Endometrial microvascular endothelial cells (primary cell): ENCODE data around the gene ACE2. TPM values are rescaled to one million over a fixed set of nuclear protein-coding genes. Genes with fewer than 3 reads are reported as not detected.

ENCODE experiments used
- in situ Hi-C: cut with HindIII; loops from 2 replicates; pipeline ENCODE4 v1.10.0; 2017; ENCODE audit warnings: low sequenced_read_pairs, low pct_unique_long_range_greater_than_20kb; ENCODE audit errors: inconsistent ontology term
- total RNA-seq: library from RNA; depleted of rRNA; stranded (reverse); fragments of >200 nt; gene quantifications from one replicate; pipeline ENCODE4 v1.2.3, GENCODE V29; 2015; ENCODE audit errors: inconsistent ontology term

The ACE2 gene
- total RNA-seq, 1 donor from 2014 or later, result not detected

GRCh38 chrX:15594371-15594770 lies 6.4 kb downstream of the ACE2 start:
- in situ Hi-C loops, result no loop called here

GRCh38 chrX:15579778-15580747 lies 20.7 kb downstream of the ACE2 start:
- in situ Hi-C loops, result no loop called here

GRCh38 chrX:15576019-15576418 lies 24.7 kb downstream of the ACE2 start:
- in situ Hi-C loops, result no loop called here

- in situ Hi-C loops, result no loop called here
Observed at GRCh38 chrX:15574017-15574416, 26.7 kb downstream of the ACE2 start.

GRCh38 chrX:15570145-15570544 lies 30.6 kb downstream of the ACE2 start:
- in situ Hi-C loops, result no loop called here

GRCh38 chrX:15567886-15568616 lies 32.7 kb downstream of the ACE2 start:
- in situ Hi-C loops, result no loop called here

GRCh38 chrX:15567267-15567666 lies 33.5 kb downstream of the ACE2 start:
- in situ Hi-C loops, result no loop called here

GRCh38 chrX:15566244-15566643 lies 34.5 kb downstream of the ACE2 start:
- in situ Hi-C loops, result no loop called here

GRCh38 chrX:15564981-15565579 lies 35.7 kb downstream of the ACE2 start:
- in situ Hi-C loops, result no loop called here

GRCh38 chrX:15563056-15563455 lies 37.7 kb downstream of the ACE2 start:
- in situ Hi-C loops, result no loop called here

- in situ Hi-C loops, result no loop called here
Observed at GRCh38 chrX:15560924-15561323, 39.8 kb downstream of the ACE2 start.

- in situ Hi-C loops, result no loop called here
Observed at GRCh38 chrX:15559227-15559626, 41.5 kb downstream of the ACE2 start.

- in situ Hi-C loops, result no loop called here
Observed at GRCh38 chrX:15549189-15550012, 51.4 kb downstream of the ACE2 start.

- in situ Hi-C loops, result no loop called here
Observed at GRCh38 chrX:15547356-15547755, 53.4 kb downstream of the ACE2 start.

- in situ Hi-C loops, result no loop called here
Observed at GRCh38 chrX:15546745-15547144, 54.0 kb downstream of the ACE2 start.

GRCh38 chrX:15530318-15530717 lies 70.4 kb downstream of the ACE2 start:
- in situ Hi-C loops, result no loop called here

GRCh38 chrX:15529165-15529564 lies 71.6 kb downstream of the ACE2 start:
- in situ Hi-C loops, result no loop called here

- in situ Hi-C loops, result no loop called here
Observed at GRCh38 chrX:15525664-15526416, 74.9 kb downstream of the ACE2 start.
